ENCODE data around the gene MAP9.

DNA sequence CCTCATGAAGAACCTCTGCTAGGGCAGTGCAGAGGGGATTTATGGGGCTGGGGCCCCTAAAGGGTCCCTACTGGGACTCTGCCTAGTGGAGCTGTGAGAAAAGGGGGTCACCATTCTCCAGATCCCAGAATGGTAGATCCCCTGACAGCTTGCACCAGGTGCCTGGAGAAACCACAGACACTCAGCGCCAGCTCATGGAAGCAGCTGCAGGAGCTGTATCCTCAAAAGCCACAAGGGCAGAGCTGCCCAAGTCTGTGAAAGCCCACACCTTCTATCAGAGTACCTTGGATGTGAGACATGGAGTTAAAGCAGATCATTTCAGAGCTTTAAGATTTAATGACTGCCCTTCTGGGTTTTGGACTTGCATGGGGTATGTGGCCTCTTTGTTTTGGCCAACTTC lies 38.6 kb downstream of the MAP9 start:
- TF ChIP-seq CTCF (conservative IDR thresholded peaks at IDR 0.05; ENCODE audit: low read depth in 2 of 2) (no peak), EZH2 (IDR thresholded peaks at IDR 0.05; ENCODE audit: low read depth, unreplicated experiment) (no peak), POLR2AphosphoS5 (IDR thresholded peaks at IDR 0.05; ENCODE audit: low read depth) (no peak), ETS1 (IDR thresholded peaks at IDR 0.05) (no peak), EZH2phosphoT487 (IDR thresholded peaks at IDR 0.05; ENCODE audit: unreplicated experiment) (no peak), NANOG (IDR thresholded peaks at IDR 0.05; ENCODE audit: borderline replicate concordance) (no peak)

All from GM23338 (cell line).